Endodermal cell (in vitro differentiated cells): ENCODE results near the gene RELA. TPM values are rescaled to one million over a fixed set of nuclear protein-coding genes. Genes with fewer than 3 reads are reported as not detected.

Experiments
- DNase-seq: peaks from one replicate; pipeline ENCODE4 v3.0.0-alpha.2; 2017
- H3K27ac ChIP-seq: 2 replicates; pipeline ENCODE4 v1.5.1; 2013; ENCODE audit warnings: mild to moderate bottlenecking, low read depth, low read length, moderate library complexity
- H3K27me3 ChIP-seq: 2 replicates; pipeline ENCODE4 v1.6.1; 2013; ENCODE audit warnings: mild to moderate bottlenecking, low read length, moderate library complexity; ENCODE audit not compliant: insufficient read depth, control insufficient read depth, poor library complexity, severe bottlenecking
- H3K36me3 ChIP-seq: 2 replicates; pipeline ENCODE4 v1.7.0; 2013; ENCODE audit warnings: mild to moderate bottlenecking, low read length, moderate library complexity; ENCODE audit not compliant: control insufficient read depth, insufficient read depth
- H3K4me1 ChIP-seq: one replicate; pipeline ENCODE4 v1.7.0; 2013; ENCODE audit warnings: low read length; ENCODE audit not compliant: control insufficient read depth, insufficient read depth
- H3K4me3 ChIP-seq: 2 replicates; pipeline ENCODE4 v1.5.1; 2013; ENCODE audit warnings: mild to moderate bottlenecking, low read length, moderate library complexity
- H3K9ac ChIP-seq: 2 replicates; pipeline ENCODE4 v1.6.1; 2013; ENCODE audit warnings: mild to moderate bottlenecking, low read length, moderate library complexity; ENCODE audit not compliant: poor library complexity, severe bottlenecking; ENCODE audit errors: extremely low read depth
- H3K9me3 ChIP-seq: 2 replicates; pipeline ENCODE4 v1.6.1; 2013; ENCODE audit warnings: mild to moderate bottlenecking, low read length, moderate library complexity; ENCODE audit not compliant: control insufficient read depth
- H3K27ac Mint-ChIP-seq: 2 replicates; pipeline ENCODE4 v1.8.0; 2020; ENCODE audit warnings: mixed read lengths
- H3K27me3 Mint-ChIP-seq: 2 replicates; pipeline ENCODE4 v1.8.0; 2021; ENCODE audit warnings: mild to moderate bottlenecking, mixed read lengths; ENCODE audit not compliant: insufficient read depth
- H3K36me3 Mint-ChIP-seq: 2 replicates; pipeline ENCODE4 v1.8.0; 2020; ENCODE audit warnings: low read depth, mixed read lengths
- H3K4me1 Mint-ChIP-seq: 2 replicates; pipeline ENCODE4 v1.8.0; 2020; ENCODE audit warnings: mixed read lengths
- H3K4me3 Mint-ChIP-seq: 2 replicates; pipeline ENCODE4 v1.8.0; 2020; ENCODE audit warnings: mild to moderate bottlenecking, moderate library complexity, mixed read lengths
- H3K9me3 Mint-ChIP-seq: 2 replicates; pipeline ENCODE4 v1.8.0; 2020; ENCODE audit warnings: mild to moderate bottlenecking, mixed read lengths
- WGBS, 2 experiments: methylation state at CpG; one replicate each; pipeline versions ENCODE4 v1.1.5 to v1.1.7; 2013; ENCODE audit warnings: missing lambda C conversion rate in 2 of 2, mixed read lengths in 1 of 2; ENCODE audit not compliant: insufficient coverage in 1 of 2, insufficient read length in 1 of 2; 5-methylcytosine and 5-hydroxymethylcytosine counted together
- long read RNA-seq, 4 experiments: library from polyadenylated mRNA in 2 of 4; library from RNA in 1 of 4; library from capped mRNA in 1 of 4; stranded (forward) in 3 of 4; unstranded in 1 of 4; transcript quantifications; one replicate each; pipeline ENCODE4 v2.0.0, GENCODE V29; 2020 to 2021; ENCODE audit warnings: inconsistent platforms in 1 of 4
- polyA plus RNA-seq, 2 experiments: library from polyadenylated mRNA; stranded (reverse); fragments of 50-300 nt; gene quantifications; one replicate each; pipeline ENCODE4 v1.2.3, GENCODE V29; 2013
- total RNA-seq, 2 donors: library from RNA; stranded (reverse); fragmentation: NEBNext Ultra II Directional in 1 of 2; extraction: Animal tissue kit (Norgen Biotek cat#: 25700) in 1 of 2; gene quantifications; 2 replicates in 1 of 2; 3 replicates in 1 of 2; pipeline ENCODE4 v1.2.1, GENCODE V29; 2021
- TF ChIP-seq, protein P1 (sequence below): fragments of 200-600 bp; sonication (generic); conservative IDR thresholded peaks from 2 replicates; pipeline ENCODE4 v1.5.0; 2021; ENCODE audit warnings: antibody characterized with exemption, mild to moderate bottlenecking

The RELA gene
- total RNA-seq: 10 to 100 TPM; 40.2 to 41.1 TPM
- 50.0 TPM for polyA plus RNA-seq (2013, experiment 1 of 2)
- 41.7 TPM for polyA plus RNA-seq (2013, experiment 2 of 2)
- long read RNA-seq, experiment 1, partial matches to known transcripts: 7 of 18 reads
- long read RNA-seq, experiment 1, other reads (novel, unspliced or antisense): 11 of 18 reads
- long read RNA-seq, experiment 2, transcript RELA-202 (11 exons, 2,700 nt): major isoform, 23 of 40 reads
- long read RNA-seq, experiment 2, partial matches to known transcripts: 8 of 40 reads
- long read RNA-seq, experiment 2, other reads (novel, unspliced or antisense): 8 of 40 reads
- long read RNA-seq, experiment 3, transcript RELA-202 (11 exons, 2,700 nt): major isoform, 26 of 45 reads
- long read RNA-seq, experiment 3, partial matches to known transcripts: 11 of 45 reads
- long read RNA-seq, experiment 3, other reads (novel, unspliced or antisense): 8 of 45 reads
- long read RNA-seq, experiment 4, partial matches to known transcripts: 0 of 5 reads
- long read RNA-seq, experiment 4, other reads (novel, unspliced or antisense): 0 of 5 reads

DNA sequence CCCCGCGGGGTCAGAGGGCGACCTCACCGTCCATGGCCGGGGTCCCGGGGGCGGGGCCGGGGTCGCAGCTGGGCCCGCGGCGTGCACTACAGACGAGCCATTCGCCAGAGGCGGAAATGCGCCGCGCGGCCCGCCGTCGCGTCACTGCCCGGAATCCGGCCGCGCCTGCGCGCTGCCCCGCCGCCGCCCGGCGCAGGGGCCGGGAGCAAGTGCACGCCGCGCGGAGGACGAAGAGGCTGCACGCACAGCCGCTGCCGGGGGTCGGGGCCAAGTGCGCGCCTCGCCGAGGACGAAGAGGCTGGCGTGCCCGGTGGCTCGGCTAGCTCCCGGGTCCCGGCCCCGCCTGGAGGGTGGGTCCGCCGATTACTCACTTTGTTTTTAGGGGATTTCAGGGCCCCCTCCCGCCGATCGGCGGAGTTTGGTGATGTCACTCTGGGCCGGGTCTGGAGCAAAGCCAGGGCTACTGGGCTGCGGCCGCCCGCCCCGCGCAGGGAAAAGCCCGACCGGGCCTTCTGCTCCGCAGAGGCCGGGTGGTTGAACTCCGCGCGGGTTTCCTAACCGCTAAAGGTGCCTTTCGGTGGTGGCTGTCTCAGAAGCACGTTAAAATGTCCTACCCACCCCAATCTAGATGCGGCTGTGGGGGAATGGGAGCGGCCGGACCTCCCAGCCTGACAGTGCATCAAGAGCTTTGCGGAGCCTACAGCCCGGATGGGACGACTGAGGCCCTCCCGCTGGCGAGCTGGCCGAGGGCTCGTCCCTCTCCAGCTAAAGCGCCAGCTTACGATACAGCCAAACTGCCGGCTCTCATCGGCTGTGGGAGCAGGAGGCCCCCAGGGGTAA, at the start of gene RELA:
RELA (minus strand) TSS at position 118 of the 840 bp plus-strand sequence; CDS start at position 34, 84 bp downstream.
- H3K27me3 Mint-ChIP-seq: no peaks in the 10 kb centered on the region
- H3K36me3 Mint-ChIP-seq: peaks cover 29% of the 10 kb centered on the region

GRCh38 chr11:65711785-65712632, 49.3 kb upstream of the RELA start, which contains the start of gene KAT5:
KAT5 (plus strand) TSS chr11:65712252; CDS start chr11:65712268, 16 bp downstream.
- Histone ChIP-seq H3K27me3 (no peaks in the 10 kb centered on the region), H3K4me1 (no peaks in the 10 kb centered on the region), H3K9me3 (peaks cover 8% of the 10 kb centered on the region), H3K9ac (peak within 1 kb of the TSS; percentile 93), H3K4me3 (peak within 1 kb of the TSS; percentile 92), H3K36me3 (peaks cover 38% of the 10 kb centered on the region), H3K27ac (peak within 1 kb of the TSS; percentile 97)
- TF ChIP-seq, protein P1, sequence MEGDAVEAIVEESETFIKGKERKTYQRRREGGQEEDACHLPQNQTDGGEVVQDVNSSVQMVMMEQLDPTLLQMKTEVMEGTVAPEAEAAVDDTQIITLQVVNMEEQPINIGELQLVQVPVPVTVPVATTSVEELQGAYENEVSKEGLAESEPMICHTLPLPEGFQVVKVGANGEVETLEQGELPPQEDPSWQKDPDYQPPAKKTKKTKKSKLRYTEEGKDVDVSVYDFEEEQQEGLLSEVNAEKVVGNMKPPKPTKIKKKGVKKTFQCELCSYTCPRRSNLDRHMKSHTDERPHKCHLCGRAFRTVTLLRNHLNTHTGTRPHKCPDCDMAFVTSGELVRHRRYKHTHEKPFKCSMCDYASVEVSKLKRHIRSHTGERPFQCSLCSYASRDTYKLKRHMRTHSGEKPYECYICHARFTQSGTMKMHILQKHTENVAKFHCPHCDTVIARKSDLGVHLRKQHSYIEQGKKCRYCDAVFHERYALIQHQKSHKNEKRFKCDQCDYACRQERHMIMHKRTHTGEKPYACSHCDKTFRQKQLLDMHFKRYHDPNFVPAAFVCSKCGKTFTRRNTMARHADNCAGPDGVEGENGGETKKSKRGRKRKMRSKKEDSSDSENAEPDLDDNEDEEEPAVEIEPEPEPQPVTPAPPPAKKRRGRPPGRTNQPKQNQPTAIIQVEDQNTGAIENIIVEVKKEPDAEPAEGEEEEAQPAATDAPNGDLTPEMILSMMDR: peak; percentile 95
- no peaks in the 10 kb centered on the region for H3K4me1 Mint-ChIP-seq
- peaks cover 37% of the 10 kb centered on the region for H3K36me3 Mint-ChIP-seq
- peak; percentile 100 for DNase-seq
- peaks cover 15% of the 10 kb centered on the region for H3K9me3 Mint-ChIP-seq
- peaks cover 15% of the 10 kb centered on the region for H3K27me3 Mint-ChIP-seq
- peak within 1 kb of the TSS; percentile 99 for H3K27ac Mint-ChIP-seq
- peak within 1 kb of the TSS; percentile 81 for H3K4me3 Mint-ChIP-seq
- 1 to 2% methylated on average over 44 to 65 of the region's 65 CpGs for WGBS, 2 experiments

More for the DNA sequence above, at the start of gene RELA:
- H3K4me3 ChIP-seq: peak within 1 kb of the TSS; percentile 96
- peaks cover 34% of the 10 kb centered on the region for H3K36me3 ChIP-seq
- DNase-seq: peak; percentile 96
- 0 to 1% methylated on average over 40 to 91 of the region's 91 CpGs for WGBS, 2 experiments
- peak within 1 kb of the TSS; percentile 78 for H3K4me3 Mint-ChIP-seq
- peak within 1 kb of the TSS; percentile 86 for H3K27ac ChIP-seq
- TF ChIP-seq, protein P1: no peak
- H3K9me3 Mint-ChIP-seq: no peaks in the 10 kb centered on the region
- no peaks in the 10 kb centered on the region for H3K27me3 ChIP-seq
- peak within 1 kb of the TSS; percentile 95 for H3K27ac Mint-ChIP-seq
- no peaks in the 10 kb centered on the region for H3K9me3 ChIP-seq
- peak within 1 kb of the TSS; percentile 94 for H3K9ac ChIP-seq
- peaks cover 6% of the 10 kb centered on the region for H3K4me1 Mint-ChIP-seq
- H3K4me1 ChIP-seq: peaks cover 8% of the 10 kb centered on the region
